Uterus (tissue), 4 donors: ENCODE results near the gene STON1. TPM values are rescaled to one million over a fixed set of nuclear protein-coding genes. Genes with fewer than 3 reads are reported as not detected.

Experiments used
- DNase-seq, 2 donors: peaks; one replicate each; pipeline ENCODE4 v3.0.0-alpha.2; 2019 to 2020
- H3K27ac ChIP-seq, 2 donors: fragments of 200-600 bp; sonication (generic); 1 replicate in 1 of 2; 2 replicates in 1 of 2; pipeline ENCODE4 v1.5.1; 2016 to 2018
- H3K27me3 ChIP-seq, 2 donors: fragments of 200-600 bp; sonication (generic); one replicate each; pipeline ENCODE4 v1.5.1; 2018 to 2019; ENCODE audit warnings: control low read depth in 1 of 2
- H3K36me3 ChIP-seq, 2 donors: fragments of 200-600 bp; sonication (generic); one replicate each; pipeline ENCODE4 v1.5.1; 2019; ENCODE audit warnings: control low read depth in 1 of 2
- H3K4me1 ChIP-seq, 2 donors: fragments of 200-600 bp; sonication (generic); one replicate each; pipeline ENCODE4 v1.5.1; 2018 to 2019; ENCODE audit warnings: control low read depth in 1 of 2
- H3K4me3 ChIP-seq, 2 donors: fragments of 200-600 bp; sonication (generic); 1 replicate in 1 of 2; 2 replicates in 1 of 2; pipeline ENCODE4 v1.5.1; 2018 to 2019; ENCODE audit warnings: mild to moderate bottlenecking in 1 of 2
- H3K9me3 ChIP-seq, 2 donors: fragments of 200-600 bp; sonication (generic); one replicate each; pipeline ENCODE4 v1.5.1; 2019; ENCODE audit warnings: control low read depth in 1 of 2
- POLR2A ChIP-seq, 2 donors: fragments of 450-650 bp; IDR thresholded peaks; one replicate each; pipeline ENCODE4 v1.6.1; 2016; ENCODE audit warnings: antibody characterized with exemption in 2 of 2, mild to moderate bottlenecking in 1 of 2, moderate library complexity in 1 of 2
- intact Hi-C: fragments of 100-400 bp; cut with DNase I; formaldehyde crosslinking; loops from one replicate; pipeline ENCODE4 v1.15.1; 2023; ENCODE audit warnings: low total_unique reads
- small RNA-seq: library from RNA; depleted of rRNA; stranded (forward); fragments of <200 nt; gene quantifications from one replicate; pipeline ENCODE3, GENCODE V24; 2016
- total RNA-seq, 4 donors: library from RNA; depleted of rRNA in 3 of 4; stranded (reverse); fragments of >200 nt in 3 of 4; gene quantifications; one replicate each; pipeline versions ENCODE4 v1.1.0 to v1.2.4, GENCODE V29; 2014 to 2023
- donor health status: DM: yes; HTN: yes; CAD: no.

The STON1 gene
- total RNA-seq, 4 donors from 2014 or later = 55.6 to 75.3 (median 65.8) TPM

DNA sequence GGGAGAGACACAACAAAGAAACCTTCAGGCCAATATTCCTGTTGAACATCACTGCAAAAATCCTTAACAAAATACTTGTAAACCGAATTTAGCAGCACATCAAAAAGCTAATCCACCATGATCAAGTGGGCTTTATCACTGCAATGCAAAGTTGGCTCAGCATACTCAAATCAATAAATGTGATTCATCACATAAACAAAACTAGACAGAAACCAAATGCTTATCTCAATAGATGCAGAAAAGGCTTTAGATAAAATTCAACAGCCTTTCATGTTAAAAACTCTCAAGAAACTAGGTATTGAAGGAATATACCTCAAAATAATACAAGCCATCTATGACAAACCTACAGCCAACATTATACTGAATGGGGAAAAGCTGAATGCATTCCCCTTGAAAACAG is 108.3 kb downstream of the STON1 start:
- DNase-seq = no peak
- intact Hi-C loops = no loop called here
- no peak overlapping the region for H3K4me3 ChIP-seq
- no peaks in the 10 kb centered on the region for H3K9me3 ChIP-seq
- H3K27ac ChIP-seq = no peak overlapping the region
- H3K36me3 ChIP-seq = no peaks in the 10 kb centered on the region
- no peak for TF ChIP-seq POLR2A (IDR thresholded peaks at IDR 0.05)
- H3K4me1 ChIP-seq = no peaks in the 10 kb centered on the region
- no peaks in the 10 kb centered on the region for H3K27me3 ChIP-seq

Small RNA genes within 50 kb of the gene (small RNA-seq; reads per million reads assigned to genes)
- gene RNU6-282P (not detected), gene TPT1P11 (not detected)

Other genes with a start within 250 kb of the STON1 start
- 10 to 100 TPM; 28.2 to 63.7 (median 33.6) TPM for gene FOXN2, start 215.5 kb upstream of the STON1 start, total RNA-seq
- gene PPP1R21, start 89.4 kb upstream of the STON1 start, total RNA-seq = 100 to 1,000 TPM in 1 of 4 donors, 10 to 100 TPM in 3; 37.3 to 150 (median 53.0) TPM
- 10 to 100 TPM in 2 of 4 donors, under 1 TPM in 1, not detected in 1; 0.35 to 86.8 (median 66.9) TPM for gene GTF2A1L, start 87.7 kb downstream of the STON1 start, total RNA-seq
- gene LHCGR, start 225.6 kb downstream of the STON1 start, total RNA-seq = under 1 TPM in 1 of 4 donors, not detected in 3; 0.48 TPM